Hematopoietic multipotent progenitor cell treated with erythropoietin and hydrocortisone succinate and interleukin-3 and kit ligand, for 6 days (in vitro differentiated cells): Measurements from ENCODE around the gene PCDHGB1.
"Not testable (repeated sequence)": the region's sequence is repeated elsewhere in the genome, so short reads cannot be mapped to it uniquely, and the experiment has no call there.

Experiments
- DNase-seq: peaks from one replicate; pipeline ENCODE4 v3.0.0-alpha.2; 2015

PCDHGB1 gene

DNA sequence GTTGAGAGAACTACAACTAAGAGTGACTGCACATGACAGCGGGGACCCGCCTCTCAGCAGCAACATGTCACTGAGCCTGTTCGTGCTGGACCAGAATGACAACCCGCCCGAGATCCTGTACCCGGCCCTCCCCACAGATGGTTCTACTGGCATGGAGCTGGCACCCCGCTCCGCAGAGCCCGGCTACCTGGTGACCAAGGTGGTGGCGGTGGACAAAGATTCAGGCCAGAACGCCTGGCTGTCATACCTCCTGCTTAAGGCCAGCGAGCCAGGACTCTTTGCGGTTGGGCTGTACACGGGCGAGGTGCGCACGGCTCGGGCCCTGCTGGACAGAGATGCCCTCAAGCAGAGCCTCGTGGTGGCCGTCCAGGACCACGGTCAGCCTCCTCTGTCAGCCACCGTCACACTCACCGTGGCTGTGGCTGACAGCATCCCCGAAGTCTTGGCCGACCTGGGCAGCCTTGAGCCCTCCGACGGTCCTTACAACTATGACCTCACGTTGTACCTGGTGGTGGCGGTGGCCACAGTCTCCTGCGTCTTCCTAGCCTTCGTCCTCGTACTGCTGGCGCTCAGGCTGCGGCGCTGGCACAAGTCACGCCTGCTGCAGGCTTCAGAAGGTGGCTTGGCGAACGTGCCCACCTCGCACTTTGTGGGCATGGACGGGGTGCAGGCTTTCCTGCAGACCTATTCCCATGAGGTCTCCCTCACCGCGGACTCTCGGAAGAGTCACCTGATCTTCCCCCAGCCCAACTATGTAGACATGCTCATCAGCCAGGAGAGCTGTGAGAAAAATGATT is 34.8 kb downstream of the PCDHGB1 start:
- no peak for DNase-seq

GRCh38 chr5:141387557-141388311 is 37.8 kb downstream of the PCDHGB1 start, which contains the start of gene PCDHGB4:
Gene PCDHGB4, plus strand, starts transcription at chr5:141387698. Its CDS starts 187 bp downstream, at chr5:141387885.
- DNase-seq = peak; percentile 39

DNA sequence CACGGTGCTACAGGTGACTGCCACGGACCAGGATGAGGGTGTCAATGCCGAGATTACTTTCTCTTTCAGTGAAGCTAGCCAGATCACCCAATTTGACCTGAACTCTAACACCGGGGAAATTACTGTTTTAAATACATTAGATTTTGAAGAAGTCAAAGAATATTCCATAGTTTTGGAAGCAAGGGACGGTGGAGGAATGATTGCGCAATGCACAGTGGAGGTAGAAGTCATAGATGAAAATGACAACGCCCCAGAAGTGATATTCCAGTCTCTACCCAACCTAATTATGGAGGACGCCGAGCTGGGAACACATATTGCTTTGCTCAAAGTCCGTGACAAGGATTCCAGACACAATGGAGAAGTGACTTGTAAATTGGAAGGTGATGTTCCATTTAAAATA is 38.8 kb downstream of the PCDHGB1 start:
- no peak for DNase-seq

GRCh38 chr5:141389153-141390042 is 39.5 kb downstream of the PCDHGB1 start:
- no peak for DNase-seq

DNA sequence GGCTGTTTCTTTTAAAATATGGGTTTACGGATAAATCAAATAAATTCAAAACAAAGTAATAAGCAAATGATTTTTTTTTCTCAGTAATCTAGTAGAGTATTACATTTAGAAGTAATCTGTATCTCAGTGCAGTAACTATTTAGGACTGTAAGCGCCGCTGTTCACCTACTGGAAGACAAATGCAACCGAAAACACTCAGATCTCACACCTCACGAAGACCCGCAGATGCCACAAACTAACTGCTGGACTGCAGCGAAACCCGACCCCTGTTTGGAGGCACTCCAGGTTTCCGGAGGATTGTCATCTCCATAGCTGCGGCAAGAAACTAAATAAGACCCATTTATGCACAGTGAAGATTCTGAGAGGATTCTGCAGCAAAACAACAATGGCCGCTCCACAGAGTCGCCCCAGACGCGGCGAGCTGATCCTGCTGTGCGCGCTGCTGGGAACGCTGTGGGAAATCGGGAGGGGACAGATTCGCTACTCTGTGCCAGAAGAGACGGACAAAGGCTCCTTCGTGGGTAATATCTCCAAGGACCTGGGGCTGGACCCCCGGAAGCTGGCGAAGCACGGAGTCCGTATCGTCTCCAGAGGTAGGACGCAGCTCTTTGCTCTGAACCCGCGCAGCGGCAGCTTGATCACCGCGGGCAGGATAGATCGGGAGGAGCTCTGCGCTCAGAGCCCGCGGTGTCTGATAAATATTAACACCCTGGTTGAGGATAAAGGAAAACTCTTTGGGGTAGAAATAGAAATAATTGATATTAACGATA is 42.7 kb downstream of the PCDHGB1 start, which contains the start of gene PCDHGA8:
PCDHGA8 (plus strand) TSS at position 205 of the 770 bp plus-strand sequence; CDS start at position 386, 181 bp downstream.
- no peak for DNase-seq

DNA sequence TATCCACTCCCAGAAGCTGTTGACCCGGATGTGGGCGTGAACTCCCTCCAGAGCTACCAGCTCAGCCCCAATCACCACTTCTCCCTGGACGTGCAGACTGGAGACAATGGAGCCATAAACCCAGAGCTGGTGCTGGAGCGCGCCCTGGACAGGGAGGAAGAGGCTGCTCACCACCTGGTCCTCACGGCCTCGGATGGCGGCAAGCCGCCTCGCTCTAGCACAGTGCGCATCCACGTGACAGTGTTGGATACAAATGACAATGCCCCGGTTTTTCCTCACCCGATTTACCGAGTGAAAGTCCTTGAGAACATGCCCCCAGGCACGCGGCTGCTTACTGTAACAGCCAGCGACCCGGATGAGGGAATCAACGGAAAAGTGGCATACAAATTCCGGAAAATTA is 43.4 kb downstream of the PCDHGB1 start:
- no peak for DNase-seq

- DNase-seq = not testable (repeated sequence)
Measured at GRCh38 chr5:141394401-141395187, 44.7 kb downstream of the PCDHGB1 start.

DNA sequence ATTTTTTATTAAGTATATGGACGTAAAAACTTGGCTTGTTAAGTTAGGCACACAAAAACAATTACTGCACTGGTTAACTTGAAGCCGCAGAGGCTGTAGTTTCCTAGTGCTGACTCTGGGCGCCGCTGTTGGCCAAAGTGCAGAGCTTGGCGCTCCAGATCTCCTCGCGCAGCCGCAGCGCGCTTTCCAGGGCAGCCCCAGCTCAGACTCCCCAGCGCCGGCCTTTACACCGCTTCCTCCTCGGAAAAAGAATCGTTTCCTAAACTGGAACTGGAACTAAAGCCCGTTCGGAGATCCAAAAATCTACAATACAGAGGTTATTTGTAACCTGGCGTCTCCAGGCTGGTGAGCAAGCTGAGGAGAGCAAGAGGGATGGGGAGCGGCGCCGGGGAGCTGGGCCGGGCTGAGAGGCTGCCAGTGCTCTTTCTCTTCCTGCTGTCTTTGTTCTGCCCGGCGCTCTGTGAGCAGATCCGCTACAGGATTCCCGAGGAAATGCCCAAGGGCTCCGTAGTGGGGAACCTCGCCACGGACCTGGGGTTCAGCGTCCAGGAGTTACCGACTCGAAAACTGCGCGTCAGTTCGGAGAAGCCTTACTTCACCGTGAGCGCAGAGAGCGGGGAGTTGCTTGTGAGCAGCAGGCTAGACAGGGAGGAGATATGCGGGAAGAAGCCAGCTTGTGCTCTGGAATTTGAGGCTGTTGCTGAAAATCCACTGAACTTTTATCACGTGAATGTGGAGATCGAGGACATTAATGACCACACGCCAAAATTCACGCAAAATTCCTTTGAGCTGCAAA is 48.1 kb downstream of the PCDHGB1 start, which contains the start of gene PCDHGB5:
PCDHGB5 (plus strand) TSS at position 192 of the 796 bp plus-strand sequence; CDS start at position 373, 181 bp downstream.
- peak; percentile 42 for DNase-seq

GRCh38 chr5:141398608-141399007 is 48.7 kb downstream of the PCDHGB1 start:
- DNase-seq = no peak

GRCh38 chr5:141399555-141400258 is 49.8 kb downstream of the PCDHGB1 start:
- DNase-seq = no peak
